Endothelial cell of umbilical vein (primary cell): ENCODE data around the gene RNF183. TPM values are rescaled to one million over a fixed set of nuclear protein-coding genes. Genes with fewer than 3 reads are reported as not detected.
"Not testable (repeated sequence)": the region's sequence is repeated elsewhere in the genome, so short reads cannot be mapped to it uniquely, and the experiment has no call there.

ENCODE experiments used
- BruUV-seq: library from RNA; stranded (reverse); fragments of 400-500 nt; replicated peaks from 2 replicates; lab custom pipeline; 2021; lab: Mats Ljungman, UMichigan
- CTCF ChIA-PET: fragments of 300-600, 350-600 bp; sonication (Branson Sonifier 250); formaldehyde crosslinking; loops from one replicate; lab custom pipeline; 2021; ENCODE audit warnings: antibody characterized with exemption, inconsistent platforms; lab: Charles Lee
- POLR2A ChIA-PET: fragments of 300-600, 350-600 bp; sonication (Branson Sonifier 250); formaldehyde crosslinking; loops from one replicate; lab custom pipeline; 2021; ENCODE audit warnings: antibody characterized with exemption, inconsistent platforms; lab: Charles Lee
- DNase-seq: peaks from one replicate; pipeline ENCODE4 v3.0.0-alpha.2; 2011; ENCODE audit warnings: low read depth, low spot score
- FAIRE-seq: peaks from 2 replicates; lab custom pipeline; 2011; peaks lifted over from hg19 to GRCh38; lab: Jason Lieb, UNC
- H2AFZ ChIP-seq: 2 replicates; pipeline ENCODE4 v1.6.0; 2012; ENCODE audit warnings: low read depth, low read length, control low read depth, inconsistent platforms
- H3K27ac ChIP-seq: 2 replicates; pipeline ENCODE4 v1.5.1; 2011; ENCODE audit warnings: low read depth, mild to moderate bottlenecking, control low read depth, low read length, moderate library complexity; ENCODE audit not compliant: insufficient read depth
- H3K27me3 ChIP-seq, 2 experiments: 2 replicates each; pipeline versions ENCODE4 v1.6.0 to v1.6.1; 2011; ENCODE audit warnings: low read length in 2 of 2, mixed read lengths in 1 of 2; ENCODE audit not compliant: control insufficient read depth in 2 of 2, insufficient read depth in 2 of 2
- H3K36me3 ChIP-seq, 2 experiments: 2 replicates in 1 of 2; 3 replicates in 1 of 2; pipeline ENCODE4 v1.5.1; 2011; ENCODE audit warnings: low read length in 2 of 2, mild to moderate bottlenecking in 1 of 2, moderate library complexity in 1 of 2; ENCODE audit not compliant: control insufficient read depth in 2 of 2, insufficient read depth in 2 of 2; ENCODE audit errors: extremely low read depth in 1 of 2
- H3K4me1 ChIP-seq: 3 replicates; pipeline ENCODE4 v1.5.1; 2011; ENCODE audit warnings: mild to moderate bottlenecking, low read length; ENCODE audit not compliant: control insufficient read depth, insufficient read depth; ENCODE audit errors: extremely low read depth
- H3K4me2 ChIP-seq: 2 replicates; pipeline ENCODE4 v1.6.1; 2011; ENCODE audit warnings: low read length, control low read depth, mixed read lengths; ENCODE audit not compliant: insufficient read depth
- H3K4me3 ChIP-seq, 3 experiments: fragments of 200-600 bp in 1 of 3; sonication (generic), shearing (Covaris generic) in 1 of 3; replicated peaks in 1 of 3; 2 replicates each; pipeline ENCODE4 v1.5.1; 2011 to 2016; ENCODE audit warnings: control low read depth in 3 of 3, low read length in 3 of 3, mild to moderate bottlenecking in 2 of 3, inconsistent platforms in 1 of 3, low read depth in 1 of 3, moderate library complexity in 1 of 3; ENCODE audit not compliant: insufficient read depth in 1 of 3
- H3K79me2 ChIP-seq: 2 replicates; pipeline ENCODE4 v1.6.0; 2012; ENCODE audit warnings: low read length, inconsistent platforms; ENCODE audit not compliant: control insufficient read depth, insufficient read depth
- H3K9ac ChIP-seq: replicated peaks from 2 replicates; pipeline ENCODE3; 2011; ENCODE audit warnings: low read length, control low read depth; ENCODE audit not compliant: insufficient read depth; ENCODE audit errors: extremely low read depth
- H3K9me1 ChIP-seq: replicated peaks from 3 replicates; pipeline ENCODE4 v1.6.0; 2011; ENCODE audit warnings: mild to moderate bottlenecking, low read length; ENCODE audit not compliant: control insufficient read depth, insufficient read depth; ENCODE audit errors: extremely low read depth
- H3K9me3 ChIP-seq: replicated peaks from 2 replicates; pipeline ENCODE4 v1.5.1; 2012; ENCODE audit warnings: low read length, inconsistent platforms; ENCODE audit not compliant: control insufficient read depth, insufficient read depth
- H4K20me1 ChIP-seq: replicated peaks from 2 replicates; pipeline ENCODE3; 2011; ENCODE audit warnings: mild to moderate bottlenecking, low read length; ENCODE audit not compliant: control insufficient read depth, insufficient read depth; ENCODE audit errors: extremely low read depth
- EZH2 ChIP-seq: IDR thresholded peaks from 2 replicates; pipeline ENCODE4 v1.6.1; 2012; ENCODE audit warnings: borderline replicate concordance, low read depth, mild to moderate bottlenecking, moderate library complexity, low read length, inconsistent platforms; ENCODE audit not compliant: severe bottlenecking
- FOS ChIP-seq: IDR thresholded peaks from 2 replicates; pipeline ENCODE4 v1.6.1; 2011; ENCODE audit warnings: mild to moderate bottlenecking, low read length, moderate library complexity, borderline replicate concordance; ENCODE audit not compliant: insufficient read depth
- GATA2 ChIP-seq: IDR thresholded peaks from 2 replicates; pipeline ENCODE4 v1.7.0; 2011; ENCODE audit warnings: low read depth, mild to moderate bottlenecking, moderate library complexity, mixed read lengths, low read length; ENCODE audit not compliant: insufficient read length, insufficient read depth
- JUN ChIP-seq: IDR thresholded peaks from 2 replicates; pipeline ENCODE4 v1.6.1; 2011; ENCODE audit warnings: borderline replicate concordance, low read depth; ENCODE audit not compliant: insufficient read length, insufficient read depth
- MYC ChIP-seq: IDR thresholded peaks from one replicate; pipeline ENCODE4 v1.6.1; 2011; ENCODE audit warnings: mild to moderate bottlenecking, low read depth, low read length
- POLR2A ChIP-seq: IDR thresholded peaks from 2 replicates; pipeline ENCODE4 v1.6.1; 2012; ENCODE audit warnings: low read depth, mild to moderate bottlenecking, control low read depth, low read length
- POLR2AphosphoS5 ChIP-seq: IDR thresholded peaks from 2 replicates; pipeline ENCODE4 v1.6.1; 2012; ENCODE audit warnings: low read depth, mild to moderate bottlenecking, control low read depth, low read length, moderate library complexity; ENCODE audit not compliant: insufficient read depth
- dilution Hi-C: fragments of 300-500 bp; cut with MboI; formaldehyde crosslinking; loops from one replicate; pipeline ENCODE4 v1.15.0; 2019; ENCODE audit warnings: low sequenced_read_pairs; ENCODE audit not compliant: extremely low pct_ligation_motif_present
- intact Hi-C: fragments of 100-400 bp; cut with micrococcal nuclease; formaldehyde crosslinking; loops from one replicate; pipeline ENCODE4 v1.10.0; 2022
- polyA plus RNA-seq, 4 experiments: library from polyadenylated mRNA; depleted of rRNA in 3 of 4; stranded (reverse) in 3 of 4; unstranded in 1 of 4; fragments of >200 nt; gene quantifications; 2 replicates each; pipeline versions ENCODE4 v1.2.1 to v1.2.3, GENCODE V29; 2011 to 2012; ENCODE audit warnings: missing spikeins in 1 of 4
- total RNA-seq: library from RNA; stranded (reverse); gene quantifications from 2 replicates; pipeline ENCODE4 v1.2.3, GENCODE V29; 2021
- TF ChIP-seq, protein P1 (sequence below): IDR thresholded peaks from 2 replicates; pipeline ENCODE4 v1.6.1; 2011; ENCODE audit not compliant: insufficient read depth, insufficient read length
- TF ChIP-seq, protein P2 (sequence below), 2 donors: IDR thresholded peaks; 1 replicate in 1 of 2; 2 replicates in 1 of 2; pipeline ENCODE4 v1.5.1; 2011; ENCODE audit warnings: low read length in 2 of 2, mild to moderate bottlenecking in 2 of 2, moderate library complexity in 2 of 2, control low read depth in 1 of 2, inconsistent platforms in 1 of 2, low read depth in 1 of 2; ENCODE audit not compliant: insufficient read depth in 1 of 2; ENCODE audit errors: extremely low read depth in 1 of 2

RNF183 gene
- total and polyA plus RNA-seq, 2 donors (not counting 3 experiments of a cell fraction or from before 2014, with no cell fraction given), result not detected

DNA sequence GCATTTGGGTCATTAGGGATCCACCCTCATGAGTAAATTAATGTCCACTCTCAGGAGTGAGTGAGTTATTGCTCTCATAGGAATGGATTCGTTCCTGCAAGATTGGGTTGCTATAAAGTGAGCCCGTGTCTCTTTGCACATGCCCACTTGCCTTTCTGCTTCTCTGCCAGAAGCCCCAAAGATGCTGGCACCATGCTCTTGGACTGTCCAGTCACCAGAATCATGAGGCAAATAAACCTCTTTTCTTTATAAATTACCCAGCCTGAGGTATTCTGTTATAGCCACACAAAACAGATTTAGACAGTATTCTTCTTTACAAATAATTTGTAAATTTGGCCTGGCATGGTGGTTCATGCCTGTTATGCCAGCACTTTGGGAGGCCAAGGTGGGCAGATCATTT, 52.4 kb downstream of the RNF183 start:
- no TSS peak for BruUV-seq
- DNase-seq, result no peak
- no peak overlapping the region for H3K4me2 ChIP-seq
- CTCF ChIA-PET, result interaction anchor here (1.5 kb wide), 1 partner anchor 9 kb away, joined by 3 read pairs; no protein-coding TSS in a partner anchor
- FAIRE-seq, result no peak
- dilution Hi-C loops (no loop called here), intact Hi-C loops (no loop called here)
- no peaks in the 10 kb centered on the region for H3K9me3 ChIP-seq
- H3K79me2 ChIP-seq, result no peaks in the 10 kb centered on the region
- POLR2A ChIA-PET, result no interaction called here
- H3K4me3 ChIP-seq, result no peak overlapping the region
- H3K27me3 ChIP-seq, result no peaks in the 10 kb centered on the region
- TF ChIP-seq, protein P1, sequence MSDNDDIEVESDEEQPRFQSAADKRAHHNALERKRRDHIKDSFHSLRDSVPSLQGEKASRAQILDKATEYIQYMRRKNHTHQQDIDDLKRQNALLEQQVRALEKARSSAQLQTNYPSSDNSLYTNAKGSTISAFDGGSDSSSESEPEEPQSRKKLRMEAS, result no peak
- TF ChIP-seq, protein P2, sequence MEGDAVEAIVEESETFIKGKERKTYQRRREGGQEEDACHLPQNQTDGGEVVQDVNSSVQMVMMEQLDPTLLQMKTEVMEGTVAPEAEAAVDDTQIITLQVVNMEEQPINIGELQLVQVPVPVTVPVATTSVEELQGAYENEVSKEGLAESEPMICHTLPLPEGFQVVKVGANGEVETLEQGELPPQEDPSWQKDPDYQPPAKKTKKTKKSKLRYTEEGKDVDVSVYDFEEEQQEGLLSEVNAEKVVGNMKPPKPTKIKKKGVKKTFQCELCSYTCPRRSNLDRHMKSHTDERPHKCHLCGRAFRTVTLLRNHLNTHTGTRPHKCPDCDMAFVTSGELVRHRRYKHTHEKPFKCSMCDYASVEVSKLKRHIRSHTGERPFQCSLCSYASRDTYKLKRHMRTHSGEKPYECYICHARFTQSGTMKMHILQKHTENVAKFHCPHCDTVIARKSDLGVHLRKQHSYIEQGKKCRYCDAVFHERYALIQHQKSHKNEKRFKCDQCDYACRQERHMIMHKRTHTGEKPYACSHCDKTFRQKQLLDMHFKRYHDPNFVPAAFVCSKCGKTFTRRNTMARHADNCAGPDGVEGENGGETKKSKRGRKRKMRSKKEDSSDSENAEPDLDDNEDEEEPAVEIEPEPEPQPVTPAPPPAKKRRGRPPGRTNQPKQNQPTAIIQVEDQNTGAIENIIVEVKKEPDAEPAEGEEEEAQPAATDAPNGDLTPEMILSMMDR (IDR thresholded peaks at IDR 0.05; ENCODE audit: extremely low read depth in 1 of 2, insufficient read depth in 1 of 2, low read depth in 1 of 2, low read length in 2 of 2), result no peak
- TF ChIP-seq FOS, result no peak
- no peak for TF ChIP-seq MYC
- no peak for TF ChIP-seq JUN
- TF ChIP-seq EZH2, result no peak
- TF ChIP-seq GATA2, result no peak
- no peak for TF ChIP-seq POLR2AphosphoS5
- TF ChIP-seq POLR2A, result no peak
- H3K4me1 ChIP-seq, result no peaks in the 10 kb centered on the region
- no peak overlapping the region for H3K27ac ChIP-seq
- H2AFZ ChIP-seq, result no peak overlapping the region
- no peaks in the 10 kb centered on the region for H4K20me1 ChIP-seq
- H3K9me1 ChIP-seq, result no peaks in the 10 kb centered on the region
- H3K9ac ChIP-seq, result no peak overlapping the region
- H3K36me3 ChIP-seq, result no peaks in the 10 kb centered on the region

DNA sequence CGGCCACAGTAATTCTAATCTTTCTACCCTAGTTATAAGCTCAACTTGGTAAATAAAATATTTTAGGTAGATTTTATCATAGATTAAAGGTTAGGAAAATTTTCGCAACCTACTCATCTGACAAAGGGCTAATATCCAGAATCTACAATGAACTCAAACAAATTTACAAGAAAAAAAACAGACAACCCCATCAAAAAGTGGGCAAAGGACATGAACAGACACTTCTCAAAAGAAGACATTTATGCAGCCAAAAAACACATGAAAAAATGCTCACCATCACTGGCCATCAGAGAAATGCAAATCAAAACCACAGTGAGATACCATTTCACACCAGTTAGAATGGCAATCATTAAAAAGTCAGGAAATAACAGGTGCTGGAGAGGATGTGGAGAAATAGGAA, 53.5 kb downstream of the RNF183 start:
- H3K4me1 ChIP-seq, H3K27ac ChIP-seq, H3K9me1 ChIP-seq, H3K4me3 ChIP-seq, H3K27me3 ChIP-seq, H2AFZ ChIP-seq, BruUV-seq, H3K4me2 ChIP-seq, intact Hi-C loops, H4K20me1 ChIP-seq, dilution Hi-C loops, H3K9ac ChIP-seq, CTCF ChIA-PET, DNase-seq, H3K79me2 ChIP-seq, H3K36me3 ChIP-seq, FAIRE-seq, H3K9me3 ChIP-seq, POLR2A ChIA-PET: not testable (repeated sequence)
